Suprapubic skin (tissue), 4 donors: ENCODE measurements around the gene RPS8. TPM values are rescaled to one million over a fixed set of nuclear protein-coding genes. Genes with fewer than 3 reads are reported as not detected.

Experiments used
- DNase-seq, 2 donors: peaks; one replicate each; pipeline ENCODE4 v3.0.0-alpha.2; 2019; ENCODE audit warnings: low spot score in 2 of 2
- H3K27ac ChIP-seq: fragments of 200-600 bp; sonication (generic); one replicate; pipeline ENCODE4 v1.5.1; 2019
- H3K27me3 ChIP-seq: fragments of 200-600 bp; sonication (generic); one replicate; pipeline ENCODE4 v1.5.1; 2019
- H3K36me3 ChIP-seq: fragments of 200-600 bp; sonication (generic); one replicate; pipeline ENCODE4 v1.5.1; 2019
- H3K4me1 ChIP-seq: fragments of 200-600 bp; sonication (generic); one replicate; pipeline ENCODE4 v1.5.1; 2019
- H3K4me3 ChIP-seq: fragments of 200-600 bp; sonication (generic); one replicate; pipeline ENCODE4 v1.5.1; 2019; ENCODE audit warnings: mild to moderate bottlenecking
- H3K9me3 ChIP-seq: fragments of 200-600 bp; sonication (generic); one replicate; pipeline ENCODE4 v1.5.1; 2019
- EP300 ChIP-seq: sonication (generic); formaldehyde crosslinking; IDR thresholded peaks from one replicate; pipeline ENCODE4 v1.6.1; 2017; ENCODE audit warnings: antibody characterized with exemption
- POLR2A ChIP-seq, 2 donors: fragments of 450-650 bp; IDR thresholded peaks; one replicate each; pipeline ENCODE4 v1.6.1; 2017; ENCODE audit warnings: antibody characterized with exemption in 2 of 2, mild to moderate bottlenecking in 2 of 2, moderate library complexity in 2 of 2
- POLR2AphosphoS5 ChIP-seq, 3 donors: sonication (generic); formaldehyde crosslinking; IDR thresholded peaks; one replicate each; pipeline ENCODE4 v1.6.1; 2017; ENCODE audit warnings: antibody characterized with exemption in 3 of 3
- WGBS: methylation state at CpG from one replicate; pipeline ENCODE4 v1.1.5; 2018; 5-methylcytosine and 5-hydroxymethylcytosine counted together
- total RNA-seq, 4 donors: library from RNA; depleted of rRNA; stranded (reverse); fragments of >200 nt; gene quantifications; one replicate each; pipeline ENCODE4 v1.1.0, GENCODE V29; 2016
- TF ChIP-seq, protein P1 (sequence below), 2 donors: fragments of 200-600 bp in 1 of 2; fragments of 450-650 bp in 1 of 2; sonication (generic) in 1 of 2; IDR thresholded peaks; one replicate each; pipeline ENCODE4 v1.5.1; 2016 to 2019; ENCODE audit warnings: antibody characterized with exemption in 2 of 2, mild to moderate bottlenecking in 1 of 2, moderate library complexity in 1 of 2

RPS8 gene
- total RNA-seq: 1,000 to 10,000 TPM; 1,858 to 3,271 (median 2,807) TPM

DNA sequence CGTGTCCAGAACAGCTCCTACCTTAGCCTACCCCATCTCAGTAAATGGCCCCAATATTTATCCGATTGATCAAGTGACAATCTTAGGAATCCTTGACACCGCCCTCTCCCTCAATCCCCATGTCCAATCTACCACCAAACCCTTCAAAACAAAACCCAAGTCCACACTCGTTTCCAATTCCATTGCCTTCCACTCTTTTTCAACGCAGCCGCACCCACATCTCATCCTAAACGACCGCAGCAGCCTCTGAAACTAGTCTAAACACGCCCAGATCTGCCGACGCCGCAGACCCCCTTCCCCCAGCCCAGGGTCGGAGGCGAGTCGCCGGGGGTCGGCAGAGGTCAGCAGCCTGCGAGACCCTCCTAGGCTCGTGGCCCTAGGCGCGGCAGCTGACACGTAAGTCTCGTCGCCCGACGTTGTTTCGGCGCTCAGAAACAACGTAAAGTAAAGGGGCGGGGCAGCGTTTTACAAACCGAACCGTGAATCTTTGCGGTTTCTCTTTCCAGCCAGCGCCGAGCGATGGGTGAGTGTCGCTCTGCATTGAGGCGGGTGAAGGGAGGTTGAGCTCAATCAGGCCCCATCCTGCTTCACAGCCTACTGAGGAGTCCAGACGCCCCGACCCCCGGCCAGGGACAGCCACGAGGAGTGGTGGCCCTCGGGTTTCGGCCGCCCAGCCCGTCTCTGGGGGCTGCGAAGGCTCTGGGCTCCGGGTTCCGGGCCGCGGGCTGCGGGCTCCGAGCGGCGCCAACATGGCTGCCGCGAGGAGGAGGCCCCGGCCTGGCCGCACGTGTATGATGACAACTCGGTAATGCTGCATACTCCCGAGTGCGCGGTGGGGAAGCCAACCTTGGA, at the start of gene RPS8:
TSS of gene RPS8 (plus strand) at position 463 of the 852 bp plus-strand sequence. CDS start at position 520, 57 bp downstream.
- Histone ChIP-seq H3K36me3 (peaks cover 30% of the 10 kb centered on the region), H3K9me3 (no peaks in the 10 kb centered on the region), H3K27ac (peak within 1 kb of the TSS; percentile 98), H3K4me3 (peak within 1 kb of the TSS; percentile 73), H3K27me3 (no peaks in the 10 kb centered on the region), H3K4me1 (peaks cover 33% of the 10 kb centered on the region)
- DNase-seq: peak; percentile 94 to 95
- TF ChIP-seq POLR2AphosphoS5 (IDR thresholded peaks at IDR 0.05) (peak; percentile 89 to 94 (median 91)), EP300 (no peak), POLR2A (IDR thresholded peaks at IDR 0.05) (peak in 1 of 2 donors; percentile 95)
- TF ChIP-seq, protein P1, sequence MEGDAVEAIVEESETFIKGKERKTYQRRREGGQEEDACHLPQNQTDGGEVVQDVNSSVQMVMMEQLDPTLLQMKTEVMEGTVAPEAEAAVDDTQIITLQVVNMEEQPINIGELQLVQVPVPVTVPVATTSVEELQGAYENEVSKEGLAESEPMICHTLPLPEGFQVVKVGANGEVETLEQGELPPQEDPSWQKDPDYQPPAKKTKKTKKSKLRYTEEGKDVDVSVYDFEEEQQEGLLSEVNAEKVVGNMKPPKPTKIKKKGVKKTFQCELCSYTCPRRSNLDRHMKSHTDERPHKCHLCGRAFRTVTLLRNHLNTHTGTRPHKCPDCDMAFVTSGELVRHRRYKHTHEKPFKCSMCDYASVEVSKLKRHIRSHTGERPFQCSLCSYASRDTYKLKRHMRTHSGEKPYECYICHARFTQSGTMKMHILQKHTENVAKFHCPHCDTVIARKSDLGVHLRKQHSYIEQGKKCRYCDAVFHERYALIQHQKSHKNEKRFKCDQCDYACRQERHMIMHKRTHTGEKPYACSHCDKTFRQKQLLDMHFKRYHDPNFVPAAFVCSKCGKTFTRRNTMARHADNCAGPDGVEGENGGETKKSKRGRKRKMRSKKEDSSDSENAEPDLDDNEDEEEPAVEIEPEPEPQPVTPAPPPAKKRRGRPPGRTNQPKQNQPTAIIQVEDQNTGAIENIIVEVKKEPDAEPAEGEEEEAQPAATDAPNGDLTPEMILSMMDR (IDR thresholded peaks at IDR 0.05): no peak
- WGBS: under 1% methylated on average over 60 of the region's 65 CpGs

- Histone ChIP-seq H3K36me3 (no peaks in the 10 kb centered on the region), H3K4me1 (peaks cover 15% of the 10 kb centered on the region), H3K4me3 (peak within 1 kb of the TSS; percentile 27), H3K9me3 (no peaks in the 10 kb centered on the region), H3K27ac (peak within 1 kb of the TSS; percentile 94), H3K27me3 (no peaks in the 10 kb centered on the region)
- under 1% methylated on average over 19 of the region's 19 CpGs for WGBS
- TF ChIP-seq, protein P1 (IDR thresholded peaks at IDR 0.05): peak; percentile 85 to 98
- TF ChIP-seq POLR2AphosphoS5 (IDR thresholded peaks at IDR 0.05): peak in 2 of 3 donors; percentile 71 to 75
- no peak for TF ChIP-seq EP300
- peak; percentile 71 to 91 for TF ChIP-seq POLR2A (IDR thresholded peaks at IDR 0.05)
- DNase-seq: peak; percentile 97 to 98
Observed at GRCh38 chr1:44730741-44731512, 44.4 kb upstream of the RPS8 start, which contains the start of gene RNU5D-1. TSS of gene RNU5D-1 (minus strand) at chr1:44731170.

GRCh38 chr1:44733365-44733764, 42.0 kb upstream of the RPS8 start:
- Histone ChIP-seq H3K36me3 (no peaks in the 10 kb centered on the region), H3K9me3 (no peaks in the 10 kb centered on the region), H3K4me1 (peaks cover 15% of the 10 kb centered on the region), H3K27ac (peak overlapping the region; percentile 12), H3K4me3 (no peak overlapping the region), H3K27me3 (no peaks in the 10 kb centered on the region)
- no peak for TF ChIP-seq EP300
- no peak for TF ChIP-seq POLR2A (IDR thresholded peaks at IDR 0.05)
- TF ChIP-seq POLR2AphosphoS5 (IDR thresholded peaks at IDR 0.05): no peak
- TF ChIP-seq, protein P1 (IDR thresholded peaks at IDR 0.05): no peak
- no peak for DNase-seq
- WGBS: 63% methylated on average over 1 of the region's 1 CpG

GRCh38 chr1:44733784-44734183, 41.6 kb upstream of the RPS8 start:
- Histone ChIP-seq H3K9me3 (no peaks in the 10 kb centered on the region), H3K4me1 (peaks cover 15% of the 10 kb centered on the region), H3K27me3 (no peaks in the 10 kb centered on the region), H3K36me3 (no peaks in the 10 kb centered on the region), H3K27ac (peak overlapping the region; percentile 12), H3K4me3 (no peak overlapping the region)
- 67% methylated on average over 1 of the region's 1 CpG for WGBS
- no peak for DNase-seq
- no peak for TF ChIP-seq POLR2A (IDR thresholded peaks at IDR 0.05)
- no peak for TF ChIP-seq POLR2AphosphoS5 (IDR thresholded peaks at IDR 0.05)
- TF ChIP-seq EP300: no peak
- TF ChIP-seq, protein P1 (IDR thresholded peaks at IDR 0.05): no peak
